Lower leg skin (tissue), 3 donors: ENCODE data around the gene NUDT1.

ENCODE experiments used
- CTCF ChIP-seq, 3 donors: fragments of 450-650 bp; IDR thresholded peaks; one replicate each; pipeline ENCODE4 v1.5.1; 2016; ENCODE audit warnings: antibody characterized with exemption in 3 of 3, mild to moderate bottlenecking in 3 of 3, moderate library complexity in 2 of 3
- POLR2A ChIP-seq, 2 donors: fragments of 450-650 bp; IDR thresholded peaks; one replicate each; pipeline ENCODE4 v1.6.1; 2016 to 2017; ENCODE audit warnings: antibody characterized with exemption in 2 of 2, mild to moderate bottlenecking in 1 of 2, moderate library complexity in 1 of 2

GRCh38 chr7:2254429-2255144 is 12.6 kb downstream of the NUDT1 start:
- TF ChIP-seq CTCF (IDR thresholded peaks at IDR 0.05) (no peak), POLR2A (IDR thresholded peaks at IDR 0.05) (no peak)
